Fibroblast of lung (primary cell): Measurements from ENCODE around the gene IP6K1.

ENCODE experiments used
- EZH2 ChIP-seq: IDR thresholded peaks from 2 replicates; pipeline ENCODE4 v1.5.1; 2012; ENCODE audit warnings: low read length, control low read depth, mild to moderate bottlenecking; ENCODE audit errors: missing control alignments
- TF ChIP-seq, protein P1 (sequence below), 2 donors: IDR thresholded peaks in 1 of 2; conservative IDR thresholded peaks in 1 of 2; 1 replicate in 1 of 2; 2 replicates in 1 of 2; pipeline ENCODE4 v1.5.1; 2011 to 2012; ENCODE audit warnings: low read length in 2 of 2, control low read depth in 1 of 2, inconsistent platforms in 1 of 2, low read depth in 1 of 2, mild to moderate bottlenecking in 1 of 2

DNA sequence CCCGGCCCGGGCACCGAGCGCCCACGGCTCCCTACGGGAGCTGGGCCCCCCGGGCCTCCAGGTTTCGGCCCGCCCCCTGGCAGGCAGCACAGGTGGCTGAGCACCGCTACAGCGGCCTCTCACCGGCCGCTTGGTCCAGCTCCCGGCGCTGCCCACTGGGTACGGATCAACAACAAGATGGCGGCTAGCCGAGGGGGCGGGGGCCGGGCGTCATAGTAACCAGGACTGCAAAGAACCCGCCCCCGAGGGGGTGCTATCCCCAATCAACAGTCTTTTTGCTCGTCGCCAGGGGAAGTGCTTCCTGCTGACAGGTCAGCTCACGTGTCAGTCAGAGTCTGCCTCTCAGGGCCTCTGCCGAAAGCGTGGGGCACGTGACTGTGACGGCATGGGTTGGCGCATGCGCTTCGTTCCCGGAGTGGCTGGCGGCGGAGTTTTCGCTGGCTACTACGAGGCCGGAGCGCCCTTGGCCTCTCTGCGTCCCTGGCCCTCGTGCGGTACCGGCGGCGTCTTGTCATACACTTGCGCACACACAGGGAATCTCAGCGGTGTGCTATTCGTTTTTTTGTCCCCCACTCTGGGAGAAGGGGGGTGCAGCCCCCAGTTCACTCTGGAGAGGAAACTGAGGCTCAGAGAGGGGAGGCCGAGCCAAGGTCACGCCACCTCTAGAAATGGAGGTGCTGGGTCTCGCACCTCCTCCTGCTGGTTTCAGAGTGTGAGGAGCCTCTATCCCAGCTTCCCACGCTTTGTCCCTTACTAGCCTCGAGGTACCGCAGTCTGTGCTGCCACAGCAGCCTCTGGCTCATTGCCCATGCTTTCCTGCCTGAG lies at the start of gene IP6K1:
- TF ChIP-seq, protein P1, sequence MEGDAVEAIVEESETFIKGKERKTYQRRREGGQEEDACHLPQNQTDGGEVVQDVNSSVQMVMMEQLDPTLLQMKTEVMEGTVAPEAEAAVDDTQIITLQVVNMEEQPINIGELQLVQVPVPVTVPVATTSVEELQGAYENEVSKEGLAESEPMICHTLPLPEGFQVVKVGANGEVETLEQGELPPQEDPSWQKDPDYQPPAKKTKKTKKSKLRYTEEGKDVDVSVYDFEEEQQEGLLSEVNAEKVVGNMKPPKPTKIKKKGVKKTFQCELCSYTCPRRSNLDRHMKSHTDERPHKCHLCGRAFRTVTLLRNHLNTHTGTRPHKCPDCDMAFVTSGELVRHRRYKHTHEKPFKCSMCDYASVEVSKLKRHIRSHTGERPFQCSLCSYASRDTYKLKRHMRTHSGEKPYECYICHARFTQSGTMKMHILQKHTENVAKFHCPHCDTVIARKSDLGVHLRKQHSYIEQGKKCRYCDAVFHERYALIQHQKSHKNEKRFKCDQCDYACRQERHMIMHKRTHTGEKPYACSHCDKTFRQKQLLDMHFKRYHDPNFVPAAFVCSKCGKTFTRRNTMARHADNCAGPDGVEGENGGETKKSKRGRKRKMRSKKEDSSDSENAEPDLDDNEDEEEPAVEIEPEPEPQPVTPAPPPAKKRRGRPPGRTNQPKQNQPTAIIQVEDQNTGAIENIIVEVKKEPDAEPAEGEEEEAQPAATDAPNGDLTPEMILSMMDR (conservative IDR thresholded peaks at IDR 0.05 in 1 of 2, IDR thresholded peaks at IDR 0.05 in 1 of 2; ENCODE audit: low read depth in 1 of 2, low read length in 2 of 2), result no peak
- no peak for TF ChIP-seq EZH2
